HEK293 (cell line): ENCODE results near the gene KIR3DL1.

Source experiments
- PATZ1 ChIP-seq: fragments of 450-650 bp; formaldehyde crosslinking; IDR thresholded peaks from 2 replicates; pipeline ENCODE4 v1.5.1; 2016; ENCODE audit warnings: missing biosample characterization, missing genetic modification characterization
- ZBTB1 ChIP-seq: fragments of 450-650 bp; formaldehyde crosslinking; IDR thresholded peaks from 2 replicates; pipeline ENCODE4 v1.5.1; 2016; ENCODE audit warnings: missing biosample characterization, missing genetic modification characterization
- ZNF202 ChIP-seq: fragments of 450-650 bp; formaldehyde crosslinking; IDR thresholded peaks from 2 replicates; pipeline ENCODE4 v1.5.1; 2016; ENCODE audit warnings: missing biosample characterization, missing genetic modification characterization, borderline replicate concordance
- ZNF292 ChIP-seq: fragments of 450-650 bp; formaldehyde crosslinking; IDR thresholded peaks from 2 replicates; pipeline ENCODE4 v1.5.1; 2016; ENCODE audit warnings: low read depth, missing biosample characterization, missing genetic modification characterization, borderline replicate concordance

DNA sequence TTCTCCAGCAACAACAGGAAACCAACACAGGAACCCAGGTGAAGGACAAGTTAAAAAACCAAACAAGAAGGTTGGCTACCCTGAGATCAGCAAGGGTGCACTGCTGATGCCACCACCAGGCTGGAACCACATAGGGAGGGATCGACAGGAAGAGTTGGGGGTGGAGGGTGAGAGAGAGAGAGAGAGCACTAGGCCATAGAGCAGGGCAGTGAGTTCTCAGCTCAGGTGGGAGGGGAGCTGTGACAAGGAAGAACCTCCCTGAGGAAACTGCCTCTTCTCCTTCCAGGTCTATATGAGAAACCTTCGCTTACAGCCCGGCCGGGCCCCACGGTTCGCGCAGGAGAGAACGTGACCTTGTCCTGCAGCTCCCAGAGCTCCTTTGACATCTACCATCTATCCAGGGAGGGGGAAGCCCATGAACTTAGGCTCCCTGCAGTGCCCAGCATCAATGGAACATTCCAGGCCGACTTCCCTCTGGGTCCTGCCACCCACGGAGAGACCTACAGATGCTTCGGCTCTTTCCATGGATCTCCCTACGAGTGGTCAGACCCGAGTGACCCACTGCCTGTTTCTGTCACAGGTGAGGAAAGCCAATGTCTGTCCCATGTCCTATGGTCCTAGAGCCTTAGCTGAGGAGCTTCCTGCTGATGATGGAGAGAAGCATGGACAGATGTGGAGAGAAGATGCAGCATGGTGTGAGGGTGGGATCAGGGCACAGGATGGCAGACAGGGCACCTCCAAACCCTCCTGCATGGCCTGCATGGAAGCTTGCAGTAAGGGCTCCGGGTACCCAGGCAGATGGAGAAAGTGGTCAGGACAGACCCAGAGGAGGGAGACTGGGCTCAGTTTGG lies 10.4 kb upstream of the KIR3DL1 start:
- TF ChIP-seq PATZ1 (tag by site-specific recombination) = no peak
- TF ChIP-seq ZNF202 (tag by site-specific recombination) = no peak
- no peak for TF ChIP-seq ZNF292
- TF ChIP-seq ZBTB1 = no peak
